GM21381 (cell line): Measurements from ENCODE around the gene SPINK14.

ENCODE experiments used
- ATAC-seq: cut with Tn5 transposase; IDR thresholded peaks from one replicate; pipeline ENCODE4 v1.9.1; 2021; ENCODE audit warnings: mild to moderate bottlenecking, moderate library complexity; ENCODE audit not compliant: unreplicated experiment

SPINK14 gene

GRCh38 chr5:148168246-148168645 lies at the start of gene SPINK14:
SPINK14 (plus strand) TSS chr5:148168546; CDS start chr5:148169733, 1,187 bp downstream.
- ATAC-seq = no peak

DNA sequence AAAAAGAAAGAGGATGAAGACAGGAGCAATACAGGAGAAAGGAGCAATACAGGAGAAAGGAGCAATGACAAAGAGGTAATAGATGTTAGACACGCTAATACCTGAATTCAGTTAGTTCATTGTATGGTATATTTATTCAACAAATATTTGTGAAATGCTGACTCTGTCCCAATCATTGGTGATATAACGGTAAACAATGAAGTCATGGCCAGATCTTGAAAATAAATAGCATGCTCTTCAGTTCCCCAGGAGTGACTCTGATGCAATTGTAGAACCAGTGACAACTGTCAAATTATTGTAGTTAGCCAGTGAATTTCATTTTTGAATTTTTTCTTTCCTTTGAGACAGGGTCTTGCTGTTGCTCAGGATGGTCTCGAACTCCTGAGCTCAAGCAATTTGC lies 48.0 kb upstream of the SPINK14 start:
- no peak for ATAC-seq

GRCh38 chr5:148125641-148126040 lies 42.7 kb upstream of the SPINK14 start:
- no peak for ATAC-seq

GRCh38 chr5:148135091-148136048 lies 33.0 kb upstream of the SPINK14 start:
- no peak for ATAC-seq

DNA sequence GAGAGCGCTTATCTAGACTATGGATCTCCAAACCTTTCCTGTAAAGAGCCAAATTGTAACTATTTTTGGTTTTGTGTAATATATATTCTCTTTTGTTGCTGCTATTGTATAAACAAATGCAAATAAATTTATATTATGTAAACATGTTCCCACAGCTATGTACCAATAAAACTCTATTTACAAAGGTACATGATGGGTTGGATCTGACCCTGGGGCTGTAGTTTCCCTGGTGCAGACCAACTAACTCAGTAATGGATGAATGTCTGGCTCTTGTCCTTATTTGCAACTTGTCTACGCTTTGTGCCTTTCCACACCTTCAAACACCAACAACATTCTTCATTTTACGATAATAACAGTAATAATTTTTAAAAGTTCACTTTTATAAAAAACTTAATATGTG lies 27.5 kb upstream of the SPINK14 start:
- no peak for ATAC-seq

DNA sequence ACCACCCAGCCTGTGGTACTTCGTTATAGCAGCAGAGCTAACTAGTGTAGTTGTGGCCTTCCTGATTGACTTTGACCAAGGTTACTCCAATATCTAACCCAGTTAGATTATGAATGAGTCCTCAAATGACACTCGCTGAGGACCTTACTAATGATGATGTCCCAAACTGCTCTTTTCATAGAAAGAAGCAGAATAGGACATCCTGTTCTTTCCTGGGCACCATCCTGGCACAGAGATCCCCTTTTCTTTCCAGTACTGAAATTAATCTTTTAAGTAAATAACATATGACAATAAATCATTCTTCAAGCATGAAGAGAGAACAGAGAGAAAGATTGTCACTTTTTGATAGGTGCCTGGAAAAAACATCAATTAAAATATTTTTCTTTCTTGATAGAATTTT lies 26.7 kb upstream of the SPINK14 start:
- ATAC-seq = no peak

- ATAC-seq = no peak
Measured at GRCh38 chr5:148145916-148146315, 22.4 kb upstream of the SPINK14 start.

GRCh38 chr5:148146487-148146886 lies 21.9 kb upstream of the SPINK14 start:
- no peak for ATAC-seq

- no peak for ATAC-seq
Measured at GRCh38 chr5:148147415-148147814, 20.9 kb upstream of the SPINK14 start.

DNA sequence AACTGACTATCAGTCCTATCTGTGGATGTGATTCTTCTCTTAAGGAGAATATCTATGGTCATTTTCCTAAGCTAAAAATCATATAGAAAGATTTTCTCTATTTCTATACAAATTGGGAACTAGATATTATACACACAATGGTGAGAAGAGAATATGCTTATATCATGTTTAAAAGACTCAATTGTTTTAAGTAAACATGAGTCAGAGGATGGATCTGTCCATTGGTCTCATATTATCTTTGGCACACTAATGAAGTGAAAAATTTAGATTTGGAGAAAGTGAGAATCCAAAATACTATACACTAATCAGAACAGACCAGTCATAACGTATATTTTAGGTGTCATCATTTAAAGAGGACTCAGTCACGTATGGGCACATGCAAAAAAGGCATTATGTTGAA lies 16.5 kb upstream of the SPINK14 start:
- ATAC-seq = no peak

- ATAC-seq = no peak
Measured at GRCh38 chr5:148152781-148153180, 15.6 kb upstream of the SPINK14 start.

- no peak for ATAC-seq
Measured at GRCh38 chr5:148156609-148157008, 11.7 kb upstream of the SPINK14 start.

DNA sequence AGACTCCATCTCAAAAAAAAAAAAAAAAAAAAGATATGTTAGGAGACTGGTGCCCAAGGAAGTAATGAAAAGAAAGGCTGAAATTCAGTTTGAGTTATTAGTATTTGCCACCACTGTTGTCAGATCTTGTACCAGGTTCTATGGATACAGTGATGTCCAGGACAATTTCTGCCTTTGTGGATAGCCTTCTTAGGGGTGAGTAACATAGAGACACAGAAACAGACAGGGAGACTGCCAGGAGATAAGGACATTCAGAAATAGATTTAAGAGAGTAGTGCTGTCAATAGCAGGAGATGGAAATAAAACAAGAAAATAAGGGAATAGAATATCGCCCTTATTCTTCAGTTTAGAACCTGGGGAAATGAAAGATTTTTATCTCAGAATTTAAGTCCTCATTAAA lies 6.3 kb upstream of the SPINK14 start:
- no peak for ATAC-seq

DNA sequence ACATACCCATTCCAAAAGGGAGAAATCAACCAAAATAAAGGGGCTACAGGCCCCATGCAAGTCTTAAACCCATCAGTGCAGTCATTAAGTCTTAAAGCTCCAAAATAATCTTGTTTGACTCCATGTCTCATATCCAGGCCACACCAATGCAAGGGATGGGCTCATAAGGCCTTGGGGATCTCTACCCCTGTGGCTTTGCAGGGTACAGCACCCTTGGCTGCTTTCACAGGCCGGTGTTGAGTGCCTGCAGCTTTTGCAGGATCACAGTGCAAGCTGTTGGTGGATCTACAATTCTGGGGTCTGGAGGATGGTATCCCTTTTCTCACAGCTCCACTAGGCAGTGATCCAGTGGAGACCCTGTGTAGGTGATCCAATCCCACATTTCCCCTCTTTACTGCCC lies 5.0 kb upstream of the SPINK14 start:
- ATAC-seq = no peak

DNA sequence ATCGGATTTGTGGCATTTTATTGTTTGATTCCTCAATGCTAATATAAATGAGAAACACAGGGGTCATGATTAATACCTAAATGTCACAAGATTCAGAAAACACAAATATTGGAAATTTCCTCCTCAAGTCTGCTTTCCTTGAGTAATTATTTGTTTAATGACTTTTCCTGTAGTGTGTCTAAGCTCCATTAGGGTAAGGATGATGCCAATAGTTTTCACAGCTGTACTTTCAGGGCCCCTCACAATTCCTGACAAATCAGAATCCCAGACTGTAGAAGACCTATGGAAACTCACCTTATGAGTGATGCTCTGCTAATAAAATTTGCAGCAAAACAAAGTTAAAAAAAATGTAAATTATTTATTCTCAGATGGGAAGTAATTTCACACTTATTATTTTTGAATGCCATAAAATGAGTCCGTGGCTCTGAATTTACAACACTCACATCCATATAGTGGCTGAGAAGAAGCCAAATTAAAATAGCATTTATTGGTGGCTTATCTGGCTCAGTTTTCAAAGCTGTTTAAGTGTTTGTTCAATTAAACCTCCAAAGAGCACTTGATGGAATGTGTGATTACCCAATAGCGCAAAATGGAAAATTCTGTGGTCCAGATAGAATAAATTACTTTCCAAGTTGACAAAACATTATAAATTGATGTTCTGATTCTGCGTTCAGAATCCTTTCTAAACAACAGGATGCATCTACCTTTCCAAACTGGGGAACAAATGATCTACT lies 1.6 kb upstream of the SPINK14 start:
- ATAC-seq = no peak

DNA sequence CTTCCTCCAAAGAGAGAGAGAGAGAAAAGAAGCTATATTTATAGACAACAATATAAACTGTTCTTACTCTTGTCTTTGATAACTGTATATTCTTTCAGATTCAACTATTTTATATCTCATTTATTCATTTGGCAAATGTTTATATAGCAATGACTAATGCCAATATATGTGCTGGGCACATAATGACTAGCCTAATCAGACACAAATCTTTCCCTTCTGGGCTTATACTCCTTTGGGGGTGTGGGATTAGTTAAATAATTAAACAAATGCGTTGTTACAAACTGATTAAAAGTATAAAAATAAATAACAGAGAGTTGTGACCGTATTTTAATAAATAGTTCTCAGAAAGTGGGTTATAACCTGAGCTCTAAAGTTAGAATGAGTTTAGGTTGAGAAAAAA lies 4.0 kb downstream of the SPINK14 start:
- no peak for ATAC-seq

DNA sequence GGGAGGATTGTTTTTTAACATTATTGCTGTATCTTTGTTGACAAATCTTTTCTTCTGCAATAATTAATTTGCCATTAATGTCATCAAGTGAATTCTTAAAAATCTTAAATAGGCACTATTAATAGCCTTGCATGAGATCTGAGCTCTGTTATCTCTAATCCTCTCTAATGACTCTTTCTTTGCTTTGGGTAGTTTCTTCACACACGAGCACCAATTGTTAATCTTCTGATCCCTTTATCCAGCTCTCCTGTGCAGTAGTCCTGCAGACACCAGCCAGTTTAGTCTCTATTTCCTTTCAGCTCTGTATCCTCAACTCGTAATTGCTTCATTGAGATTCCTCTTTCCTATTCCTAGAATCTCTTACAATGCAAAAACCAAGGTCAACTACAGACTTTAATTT lies 8.1 kb downstream of the SPINK14 start:
- no peak for ATAC-seq

GRCh38 chr5:148177207-148177606 lies 8.9 kb downstream of the SPINK14 start:
- ATAC-seq = no peak

- ATAC-seq = no peak
Measured at GRCh38 chr5:148179234-148179824, 11.0 kb downstream of the SPINK14 start.

DNA sequence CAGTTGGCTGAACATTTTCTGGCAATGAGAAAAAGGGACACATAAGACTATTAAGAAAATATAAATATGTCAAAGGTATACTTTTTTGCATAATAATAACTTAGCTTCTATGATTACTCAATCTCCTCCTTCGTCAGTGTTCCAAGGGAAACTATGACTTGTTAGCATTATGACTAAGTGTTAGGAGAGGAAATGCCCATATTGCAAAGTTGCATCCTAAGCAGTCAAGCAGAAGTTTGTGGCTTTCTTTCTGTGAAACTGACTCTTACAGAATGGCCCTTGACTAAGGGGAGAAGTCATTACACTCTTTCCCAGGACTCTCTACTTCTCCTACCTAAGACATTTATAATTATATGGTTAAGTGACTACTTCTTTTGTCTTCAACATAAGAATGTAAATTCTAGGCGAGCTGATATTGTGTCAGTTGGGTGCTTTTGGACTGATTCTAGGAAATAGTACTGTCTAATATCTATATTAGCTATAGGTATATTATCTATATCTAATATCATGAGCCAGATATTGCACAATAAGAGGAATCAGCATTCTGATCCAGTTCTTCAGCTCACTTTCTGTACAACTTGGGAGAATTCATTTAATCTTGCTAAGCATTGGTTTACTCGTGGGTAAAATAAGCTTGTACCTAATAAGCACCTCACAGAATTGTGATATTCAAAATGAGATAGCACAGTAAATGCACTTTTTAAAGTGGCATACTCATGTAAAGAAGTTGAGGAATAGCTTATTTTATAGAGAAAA lies 18.1 kb downstream of the SPINK14 start:
- peak; percentile 84 for ATAC-seq

DNA sequence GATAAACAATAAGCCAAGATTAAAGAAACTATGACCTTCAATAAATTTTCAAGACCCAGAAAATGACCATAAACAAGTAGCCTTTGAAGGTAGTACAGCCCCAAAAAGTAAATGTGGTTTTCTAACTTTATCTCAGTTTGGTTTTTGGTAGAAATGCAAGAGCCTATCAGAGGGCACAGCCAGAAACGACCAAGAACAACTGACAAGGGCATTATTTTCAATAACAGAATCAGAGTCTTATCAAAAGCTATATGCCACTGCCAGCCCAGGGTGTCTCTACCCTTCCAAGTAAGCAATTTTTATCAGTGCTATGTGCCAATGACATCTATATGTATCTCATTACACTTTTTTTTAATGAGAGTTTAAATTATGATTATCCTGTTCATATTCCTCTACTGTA lies 22.7 kb downstream of the SPINK14 start:
- no peak for ATAC-seq
